SU-DHL-6 (cell line): ENCODE data around the gene LRRN4.

Source experiments
- CTCF ChIP-seq: fragments of 200-600 bp; sonication (generic); IDR thresholded peaks from one replicate; pipeline ENCODE4 v1.5.1; 2017; ENCODE audit warnings: antibody characterized with exemption, mild to moderate bottlenecking, low read length, moderate library complexity; ENCODE audit not compliant: insufficient read depth, poor library complexity, severe bottlenecking
- EZH2phosphoT487 ChIP-seq: fragments of 200-600 bp; sonication (generic), shearing (Covaris generic); conservative IDR thresholded peaks from 2 replicates; pipeline ENCODE4 v1.6.1; 2018; ENCODE audit warnings: mild to moderate bottlenecking, antibody characterized with exemption, low read length, moderate library complexity, mixed read lengths

- TF ChIP-seq CTCF, result no peak
- TF ChIP-seq EZH2phosphoT487, result no peak
Measured at GRCh38 chr20:6101346-6101745, 47.5 kb upstream of the LRRN4 start.
